K562 (cell line): Measurements from ENCODE around the gene CD40. TPM values are rescaled to one million over a fixed set of nuclear protein-coding genes. Genes with fewer than 3 reads are reported as not detected.

Source experiments
- ATAC-seq: fragments of 200-7000 bp; cut with Tn5 transposase; 3 replicates; pipeline ENCODE4 v1.9.1; 2020; ENCODE audit warnings: moderate library complexity
- BruUV-seq: library from RNA; stranded (reverse); fragments of 400-500 nt; replicated peaks from 2 replicates; lab custom pipeline; 2021; lab: Mats Ljungman, UMichigan
- CTCF ChIA-PET: fragments of 300-600 bp; formaldehyde crosslinking; extraction: SDS; loops from one replicate; lab custom pipeline; 2021; ENCODE audit warnings: low intra/inter-chr PET ratio; lab: Yijun Ruan, JAX
- POLR2A ChIA-PET: fragments of 300-600, 350-650 bp; sonication (Branson Sonifier 250); formaldehyde crosslinking; extraction: SDS; loops from one replicate; lab custom pipeline; 2021; ENCODE audit warnings: antibody characterized with exemption, inconsistent platforms; lab: Yijun Ruan, JAX
- DNase-seq, 4 experiments: peaks; one replicate each; pipeline versions ENCODE4 v3.0.0 to v3.0.0-alpha.2; 2011 to 2018; ENCODE audit warnings: low spot score in 3 of 4, mixed read lengths in 3 of 4; ENCODE audit errors: extremely low read depth in 1 of 4
- FAIRE-seq: peaks from 2 replicates; lab custom pipeline; 2011; peaks lifted over from hg19 to GRCh38; lab: Jason Lieb, UNC
- H2AFZ ChIP-seq: 2 replicates; pipeline ENCODE4 v1.6.0; 2011; ENCODE audit warnings: low read depth, low read length, control low read depth, inconsistent platforms
- H3K27ac ChIP-seq: fragments of 200-600 bp; 3 replicates; pipeline ENCODE4 v1.8.0; 2011; ENCODE audit warnings: low read depth, mild to moderate bottlenecking, control low read depth, inconsistent platforms, low read length, moderate library complexity, mixed read lengths; ENCODE audit errors: extremely low read depth
- H3K27me3 ChIP-seq, 2 experiments: fragments of 300-600 bp in 1 of 2; 2 replicates in 1 of 2; 3 replicates in 1 of 2; pipeline versions ENCODE4 v1.6.0 to v1.8.0; 2011; ENCODE audit warnings: inconsistent platforms in 2 of 2, low read length in 2 of 2, mild to moderate bottlenecking in 1 of 2, mixed read lengths in 1 of 2, moderate library complexity in 1 of 2; ENCODE audit not compliant: control insufficient read depth in 2 of 2, insufficient read depth in 2 of 2
- H3K36me3 ChIP-seq: fragments of 300-600 bp; 3 replicates; pipeline ENCODE4 v1.8.0; 2011; ENCODE audit warnings: mild to moderate bottlenecking, low read length, inconsistent platforms; ENCODE audit not compliant: control insufficient read depth, insufficient read depth
- H3K4me1 ChIP-seq, 2 experiments: fragments of 200-600 bp in 1 of 2; replicated peaks in 1 of 2; 2 replicates in 1 of 2; 3 replicates in 1 of 2; pipeline versions ENCODE4 v1.5.1 to v1.8.0; 2011; ENCODE audit warnings: inconsistent platforms in 2 of 2, low read length in 2 of 2, mild to moderate bottlenecking in 1 of 2, mixed read lengths in 1 of 2, moderate library complexity in 1 of 2; ENCODE audit not compliant: control insufficient read depth in 2 of 2, insufficient read depth in 2 of 2
- H3K4me2 ChIP-seq: 2 replicates; pipeline ENCODE4 v1.6.1; 2011; ENCODE audit warnings: low read length, control low read depth, inconsistent platforms, mixed read lengths; ENCODE audit not compliant: insufficient read depth
- H3K4me3 ChIP-seq: fragments of 200-600 bp; sonication (generic), shearing (Covaris generic); 2 replicates; pipeline ENCODE4 v1.5.1; 2016; ENCODE audit warnings: control low read depth, inconsistent platforms
- H3K79me2 ChIP-seq: fragments of 200-600 bp; 3 replicates; pipeline ENCODE4 v1.8.0; 2011; ENCODE audit warnings: low read length, inconsistent platforms; ENCODE audit not compliant: control insufficient read depth, insufficient read depth
- H3K9ac ChIP-seq, 2 experiments: 2 replicates each; pipeline versions ENCODE4 v1.6.0 to v1.6.1; 2011; ENCODE audit warnings: low read depth in 2 of 2, low read length in 2 of 2, control low read depth in 1 of 2, inconsistent platforms in 1 of 2, mild to moderate bottlenecking in 1 of 2, mixed read lengths in 1 of 2; ENCODE audit not compliant: insufficient read depth in 1 of 2
- H3K9me1 ChIP-seq: one replicate; pipeline ENCODE4 v1.6.0; 2011; ENCODE audit warnings: inconsistent platforms, mild to moderate bottlenecking, low read length, moderate library complexity; ENCODE audit not compliant: control insufficient read depth, insufficient read depth
- H3K9me3 ChIP-seq: replicated peaks from 2 replicates; pipeline ENCODE4 v1.5.1; 2011; ENCODE audit warnings: low read depth, low read length, inconsistent platforms; ENCODE audit not compliant: control insufficient read depth, insufficient read depth
- H4K20me1 ChIP-seq: replicated peaks from 2 replicates; pipeline ENCODE4 v1.6.1; 2011; ENCODE audit warnings: low read length, inconsistent platforms, mixed read lengths; ENCODE audit not compliant: control insufficient read depth, insufficient read depth
- RFX1 ChIP-seq: fragments of 450-650 bp; IDR thresholded peaks from 2 replicates; pipeline ENCODE4 v1.6.1; 2016; ENCODE audit warnings: mild to moderate bottlenecking, moderate library complexity
- WGBS: fragments of 100-300 bp; shearing (Covaris generic); methylation state at CpG from one replicate; pipeline ENCODE4 v1.1.6; 2016; ENCODE audit warnings: low coverage, mixed read lengths; ENCODE audit not compliant: insufficient coverage; ENCODE audit errors: missing lambda C conversion rate; 5-methylcytosine and 5-hydroxymethylcytosine counted together
- in situ Hi-C: fragments of 300-500 bp; cut with MboI; formaldehyde crosslinking; loops from 4 replicates; pipeline ENCODE4 v1.15.0; 2018; ENCODE audit warnings: inconsistent platforms, mixed read lengths
- intact Hi-C: fragments of 100-400 bp; cut with micrococcal nuclease; formaldehyde crosslinking; loops from 2 replicates; pipeline ENCODE4 v1.14.2; 2022
- polyA plus RNA-seq, 8 experiments: library from polyadenylated mRNA; depleted of rRNA in 4 of 8; stranded (reverse) in 5 of 8; unstranded in 3 of 8; fragments of >200 nt; fragmentation: Nextera tagmentation in 2 of 8; fragmentation: Illumina TruSeq in 1 of 8; extraction: Ambion mirVana in 2 of 8; extraction: Trizol in 1 of 8; gene quantifications; 2 replicates each; pipeline versions ENCODE4 v1.2.1 to v1.2.3, GENCODE V29; 2011 to 2014; ENCODE audit warnings: inconsistent platforms in 1 of 8, missing spikeins in 1 of 8
- total RNA-seq, 7 experiments: library from RNA; depleted of rRNA in 6 of 7; stranded (reverse); fragments of >200 nt in 6 of 7; fragmentation: Illumina TruSeq in 2 of 7; extraction: Trizol in 2 of 7; gene quantifications; 2 replicates each; pipeline versions ENCODE4 v1.2.1 to v1.2.3, GENCODE V29; 2011 to 2021; ENCODE audit warnings: low replicate concordance in 1 of 7

CD40 gene
- total and polyA plus RNA-seq, 9 of the 15 experiments (the other 6 are each of a cell fraction or from before 2014, with no cell fraction given), result 0.76 to 3.7 (median 1.6) TPM

- H3K79me2 ChIP-seq, result no peaks in the 10 kb centered on the region
- FAIRE-seq, result no peak
- WGBS, result 4% methylated on average over 13 of the region's 15 CpGs
- POLR2A ChIA-PET, result interaction anchor here (0.7 to 0.8 kb wide), 2 partner anchors 122 to 1602 kb away, joined by 3 read pairs; no protein-coding TSS in a partner anchor
- no peak overlapping the region for H2AFZ ChIP-seq
- no peak overlapping the region for H3K27ac ChIP-seq
- H3K4me3 ChIP-seq, result no peak overlapping the region
- 0 out of 2 replicates have a peak, but pooled peaks cover 9% of the 10 kb centered on the region for H4K20me1 ChIP-seq
- H3K27me3 ChIP-seq, result peaks cover 12 to 21% of the 10 kb centered on the region in 2 experiments; a peak in 4 of 5 replicates
- no peak for ATAC-seq
- H3K9me1 ChIP-seq, result no peaks in the 10 kb centered on the region
- no TSS peak for BruUV-seq
- H3K9ac ChIP-seq, result no peak overlapping the region
- H3K9me3 ChIP-seq, result no peaks in the 10 kb centered on the region
- no peak overlapping the region for H3K4me2 ChIP-seq
- H3K4me1 ChIP-seq, result peaks cover 0 to 9% of the 10 kb centered on the region in 2 experiments; a peak in 2 of 5 replicates
- DNase-seq, result no peak
- TF ChIP-seq RFX1, result no peak
- TF ChIP-seq, all 486 proteins: peak for 0
- in situ Hi-C loops (no loop called here), intact Hi-C loops (no loop called here)
- H3K36me3 ChIP-seq, result no peaks in the 10 kb centered on the region
- CTCF ChIA-PET, result no interaction called here
Measured at GRCh38 chr20:46122516-46123481, 4.7 kb downstream of the CD40 start.
